Suprapubic skin (tissue), 3 donors: ENCODE data around the gene AUTS2.

ENCODE experiments used
- EP300 ChIP-seq: sonication (generic); formaldehyde crosslinking; IDR thresholded peaks from one replicate; pipeline ENCODE4 v1.6.1; 2017; ENCODE audit warnings: antibody characterized with exemption
- POLR2A ChIP-seq, 2 donors: fragments of 450-650 bp; IDR thresholded peaks; one replicate each; pipeline ENCODE4 v1.6.1; 2017; ENCODE audit warnings: antibody characterized with exemption in 2 of 2, mild to moderate bottlenecking in 2 of 2, moderate library complexity in 2 of 2
- TF ChIP-seq, protein P1 (sequence below), 2 donors: fragments of 200-600 bp in 1 of 2; fragments of 450-650 bp in 1 of 2; sonication (generic) in 1 of 2; IDR thresholded peaks; one replicate each; pipeline ENCODE4 v1.5.1; 2016 to 2019; ENCODE audit warnings: antibody characterized with exemption in 2 of 2, mild to moderate bottlenecking in 1 of 2, moderate library complexity in 1 of 2

DNA sequence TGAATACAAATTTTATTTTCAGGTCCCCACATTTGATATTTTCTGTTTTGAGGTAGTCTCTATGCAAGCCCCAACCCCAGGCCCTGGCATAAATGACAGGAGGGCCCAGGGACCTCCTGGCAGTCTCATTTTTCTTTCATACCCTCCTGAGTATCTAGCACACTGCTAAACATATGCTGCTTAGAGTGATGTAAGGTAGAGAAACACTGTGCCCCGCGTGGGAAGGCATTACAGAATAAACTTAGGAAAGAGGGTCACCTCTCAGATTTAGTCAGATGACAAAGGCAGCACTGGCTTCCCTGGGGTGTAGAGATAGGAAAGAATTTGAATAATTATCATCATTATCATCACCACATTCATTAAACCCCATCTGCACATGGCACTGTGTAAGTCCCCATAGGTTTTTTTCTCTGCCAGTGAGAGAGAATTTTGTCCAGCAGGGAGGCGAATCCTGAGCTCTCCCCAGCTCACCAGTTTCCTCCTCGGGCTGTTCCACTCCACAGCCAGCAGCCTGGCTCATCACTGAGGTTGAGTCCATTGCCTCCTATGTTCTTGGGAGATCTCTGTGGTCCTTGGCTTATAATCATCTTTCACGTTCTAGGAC is 1026.3 kb downstream of the AUTS2 start:
- TF ChIP-seq EP300 (no peak), POLR2A (IDR thresholded peaks at IDR 0.05) (no peak)
- TF ChIP-seq, protein P1, sequence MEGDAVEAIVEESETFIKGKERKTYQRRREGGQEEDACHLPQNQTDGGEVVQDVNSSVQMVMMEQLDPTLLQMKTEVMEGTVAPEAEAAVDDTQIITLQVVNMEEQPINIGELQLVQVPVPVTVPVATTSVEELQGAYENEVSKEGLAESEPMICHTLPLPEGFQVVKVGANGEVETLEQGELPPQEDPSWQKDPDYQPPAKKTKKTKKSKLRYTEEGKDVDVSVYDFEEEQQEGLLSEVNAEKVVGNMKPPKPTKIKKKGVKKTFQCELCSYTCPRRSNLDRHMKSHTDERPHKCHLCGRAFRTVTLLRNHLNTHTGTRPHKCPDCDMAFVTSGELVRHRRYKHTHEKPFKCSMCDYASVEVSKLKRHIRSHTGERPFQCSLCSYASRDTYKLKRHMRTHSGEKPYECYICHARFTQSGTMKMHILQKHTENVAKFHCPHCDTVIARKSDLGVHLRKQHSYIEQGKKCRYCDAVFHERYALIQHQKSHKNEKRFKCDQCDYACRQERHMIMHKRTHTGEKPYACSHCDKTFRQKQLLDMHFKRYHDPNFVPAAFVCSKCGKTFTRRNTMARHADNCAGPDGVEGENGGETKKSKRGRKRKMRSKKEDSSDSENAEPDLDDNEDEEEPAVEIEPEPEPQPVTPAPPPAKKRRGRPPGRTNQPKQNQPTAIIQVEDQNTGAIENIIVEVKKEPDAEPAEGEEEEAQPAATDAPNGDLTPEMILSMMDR (IDR thresholded peaks at IDR 0.05): no peak
